ENCODE data around the gene GLMP.
"Not testable (repeated sequence)": the region's sequence is repeated elsewhere in the genome, so short reads cannot be mapped to it uniquely, and the experiment has no call there.

The GLMP gene

GRCh38 chr1:156295391-156295947 lies at the start of gene GLMP:
GLMP (minus strand) TSS chr1:156295679; CDS start chr1:156295645, 34 bp downstream.
- Mint-ChIP-seq H3K4me1 (ENCODE audit: low read depth) (peaks cover 16% of the 10 kb centered on the region), H3K4me3 (peak within 1 kb of the TSS; percentile 89), H3K36me3 (no peaks in the 10 kb centered on the region), H3K27me3 (no peaks in the 10 kb centered on the region), H3K9me3 (ENCODE audit: low read depth) (no peaks in the 10 kb centered on the region), H3K27ac (peak within 1 kb of the TSS; percentile 64)

- Mint-ChIP-seq H3K27ac (no peak overlapping the region), H3K9me3 (ENCODE audit: low read depth) (no peaks in the 10 kb centered on the region), H3K27me3 (peaks cover 7% of the 10 kb centered on the region), H3K4me1 (ENCODE audit: low read depth) (no peaks in the 10 kb centered on the region), H3K36me3 (no peaks in the 10 kb centered on the region), H3K4me3 (no peak overlapping the region)
These were observed 48.9 kb upstream of the GLMP start for GRCh38 chr1:156344409-156344808.

GRCh38 chr1:156342166-156342955 lies 46.9 kb upstream of the GLMP start:
- Mint-ChIP-seq H3K27me3 (peaks cover 6% of the 10 kb centered on the region), H3K27ac (no peak overlapping the region), H3K4me3 (no peak overlapping the region), H3K9me3 (ENCODE audit: low read depth) (no peaks in the 10 kb centered on the region), H3K4me1 (ENCODE audit: low read depth) (peaks cover 2% of the 10 kb centered on the region), H3K36me3 (peaks cover 2% of the 10 kb centered on the region)

GRCh38 chr1:156338180-156338976 lies 42.9 kb upstream of the GLMP start, which contains the start of the genes CCT3 and TSACC:
CCT3 (minus strand) TSS chr1:156338292; CDS start chr1:156338184, 108 bp downstream.
TSACC (plus strand) TSS chr1:156338526; CDS start chr1:156339758, 1,232 bp downstream.
- Mint-ChIP-seq H3K27me3 (no peaks in the 10 kb centered on the region), H3K36me3 (peaks cover 16% of the 10 kb centered on the region), H3K4me1 (ENCODE audit: low read depth) (peaks cover 27% of the 10 kb centered on the region), H3K4me3 (peak within 1 kb of the TSS; percentile 99), H3K27ac (peak within 1 kb of the TSS; percentile 99), H3K9me3 (ENCODE audit: low read depth) (no peaks in the 10 kb centered on the region)

- no peaks in the 10 kb centered on the region for H3K27me3 Mint-ChIP-seq
- H3K27ac Mint-ChIP-seq = peak overlapping the region; percentile 99
- H3K9me3 Mint-ChIP-seq (ENCODE audit: low read depth) = no peaks in the 10 kb centered on the region
- peaks cover 27% of the 10 kb centered on the region for H3K4me1 Mint-ChIP-seq (ENCODE audit: low read depth)
- peak overlapping the region; percentile 99 for H3K4me3 Mint-ChIP-seq
- peaks cover 16% of the 10 kb centered on the region for H3K36me3 Mint-ChIP-seq
These were observed 42.4 kb upstream of the GLMP start for GRCh38 chr1:156337888-156338179.

- Mint-ChIP-seq H3K4me1 (ENCODE audit: low read depth) (peaks cover 27% of the 10 kb centered on the region), H3K27me3 (no peaks in the 10 kb centered on the region), H3K36me3 (peaks cover 18% of the 10 kb centered on the region), H3K9me3 (ENCODE audit: low read depth) (no peaks in the 10 kb centered on the region), H3K27ac (peak overlapping the region; percentile 99), H3K4me3 (peak overlapping the region; percentile 99)
These were observed 41.8 kb upstream of the GLMP start for GRCh38 chr1:156337052-156337887.

GRCh38 chr1:156336242-156336641 lies 40.8 kb upstream of the GLMP start:
- Mint-ChIP-seq H3K4me1 (ENCODE audit: low read depth) (peaks cover 27% of the 10 kb centered on the region), H3K27me3 (no peaks in the 10 kb centered on the region), H3K36me3 (peaks cover 18% of the 10 kb centered on the region), H3K4me3 (peak overlapping the region; percentile 99), H3K9me3 (ENCODE audit: low read depth) (no peaks in the 10 kb centered on the region), H3K27ac (peak overlapping the region; percentile 99)

- H3K36me3 Mint-ChIP-seq; H3K4me1 Mint-ChIP-seq (ENCODE audit: low read depth); H3K4me3 Mint-ChIP-seq; H3K9me3 Mint-ChIP-seq (ENCODE audit: low read depth); H3K27ac Mint-ChIP-seq; H3K27me3 Mint-ChIP-seq: not testable (repeated sequence)
These were observed 27.7 kb upstream of the GLMP start for GRCh38 chr1:156323179-156323578.

- Mint-ChIP-seq H3K4me1 (ENCODE audit: low read depth) (peaks cover 2% of the 10 kb centered on the region), H3K27ac (no peak overlapping the region), H3K36me3 (peaks cover 3% of the 10 kb centered on the region), H3K4me3 (no peak overlapping the region), H3K9me3 (ENCODE audit: low read depth) (no peaks in the 10 kb centered on the region), H3K27me3 (no peaks in the 10 kb centered on the region)
These were observed 25.1 kb upstream of the GLMP start for GRCh38 chr1:156320560-156320959.

- no peak overlapping the region for H3K27ac Mint-ChIP-seq
- H3K4me1 Mint-ChIP-seq (ENCODE audit: low read depth) = peaks cover 2% of the 10 kb centered on the region
- peaks cover 3% of the 10 kb centered on the region for H3K36me3 Mint-ChIP-seq
- no peaks in the 10 kb centered on the region for H3K27me3 Mint-ChIP-seq
- no peak overlapping the region for H3K4me3 Mint-ChIP-seq
- no peaks in the 10 kb centered on the region for H3K9me3 Mint-ChIP-seq (ENCODE audit: low read depth)
These were observed 24.2 kb upstream of the GLMP start for GRCh38 chr1:156319664-156320063.

- H3K27ac Mint-ChIP-seq = no peak overlapping the region
- H3K27me3 Mint-ChIP-seq = no peaks in the 10 kb centered on the region
- H3K4me3 Mint-ChIP-seq = no peak overlapping the region
- no peaks in the 10 kb centered on the region for H3K9me3 Mint-ChIP-seq (ENCODE audit: low read depth)
- peaks cover 2% of the 10 kb centered on the region for H3K4me1 Mint-ChIP-seq (ENCODE audit: low read depth)
- H3K36me3 Mint-ChIP-seq = peaks cover 5% of the 10 kb centered on the region
These were observed 21.4 kb upstream of the GLMP start for GRCh38 chr1:156316909-156317308.

GRCh38 chr1:156310962-156311361 lies 15.5 kb upstream of the GLMP start:
- Mint-ChIP-seq H3K4me3 (no peak overlapping the region), H3K4me1 (ENCODE audit: low read depth) (no peaks in the 10 kb centered on the region), H3K27ac (no peak overlapping the region), H3K9me3 (ENCODE audit: low read depth) (no peaks in the 10 kb centered on the region), H3K36me3 (peaks cover 5% of the 10 kb centered on the region), H3K27me3 (no peaks in the 10 kb centered on the region)

- peaks cover 5% of the 10 kb centered on the region for H3K36me3 Mint-ChIP-seq
- H3K4me3 Mint-ChIP-seq = no peak overlapping the region
- H3K4me1 Mint-ChIP-seq (ENCODE audit: low read depth) = no peaks in the 10 kb centered on the region
- peak overlapping the region; percentile 2 for H3K27ac Mint-ChIP-seq
- no peaks in the 10 kb centered on the region for H3K9me3 Mint-ChIP-seq (ENCODE audit: low read depth)
- H3K27me3 Mint-ChIP-seq = no peaks in the 10 kb centered on the region
These were observed 12.6 kb upstream of the GLMP start for GRCh38 chr1:156308078-156308477.

- Mint-ChIP-seq H3K27ac (no peak overlapping the region), H3K9me3 (ENCODE audit: low read depth) (no peaks in the 10 kb centered on the region), H3K36me3 (peaks cover 2% of the 10 kb centered on the region), H3K4me3 (no peak overlapping the region), H3K27me3 (no peaks in the 10 kb centered on the region), H3K4me1 (ENCODE audit: low read depth) (no peaks in the 10 kb centered on the region)
These were observed 9.7 kb upstream of the GLMP start for GRCh38 chr1:156305215-156305614.

All from activated naive CD8-positive, alpha-beta T cell (primary cell).